HG03342 (cell line): ENCODE data around the gene CYSTM1.

ENCODE experiments used
- ATAC-seq: cut with Tn5 transposase; IDR thresholded peaks from one replicate; pipeline ENCODE4 v1.9.1; 2021; ENCODE audit warnings: mild to moderate bottlenecking, moderate library complexity; ENCODE audit not compliant: unreplicated experiment

CYSTM1 gene

GRCh38 chr5:140174465-140175366 lies at the start of gene CYSTM1:
CYSTM1 (plus strand) TSS chr5:140175188; CDS start chr5:140194466, 19,278 bp downstream.
- ATAC-seq, result peak; percentile 89

- ATAC-seq, result no peak
Measured at GRCh38 chr5:140125637-140126036, 49.4 kb upstream of the CYSTM1 start, which contains the start of gene IGIP. IGIP (plus strand) TSS chr5:140125937; CDS start chr5:140128477, 2,540 bp downstream.

- no peak for ATAC-seq
Measured at GRCh38 chr5:140126315-140127012, 48.5 kb upstream of the CYSTM1 start.

GRCh38 chr5:140128376-140128775 lies 46.6 kb upstream of the CYSTM1 start:
- no peak for ATAC-seq

GRCh38 chr5:140130949-140131733 lies 43.8 kb upstream of the CYSTM1 start:
- ATAC-seq, result peak; percentile 47

- ATAC-seq, result no peak
Measured at GRCh38 chr5:140131967-140132409, 43.0 kb upstream of the CYSTM1 start.

GRCh38 chr5:140133514-140134167 lies 41.3 kb upstream of the CYSTM1 start:
- ATAC-seq, result no peak

GRCh38 chr5:140134277-140134935 lies 40.6 kb upstream of the CYSTM1 start:
- no peak for ATAC-seq

GRCh38 chr5:140135127-140135526 lies 39.9 kb upstream of the CYSTM1 start:
- ATAC-seq, result no peak

GRCh38 chr5:140136624-140137023 lies 38.4 kb upstream of the CYSTM1 start:
- no peak for ATAC-seq

- no peak for ATAC-seq
Measured at GRCh38 chr5:140140435-140140834, 34.6 kb upstream of the CYSTM1 start.

GRCh38 chr5:140141241-140141640 lies 33.7 kb upstream of the CYSTM1 start:
- ATAC-seq, result no peak

GRCh38 chr5:140142246-140142645 lies 32.7 kb upstream of the CYSTM1 start:
- ATAC-seq, result no peak

GRCh38 chr5:140142856-140143255 lies 32.1 kb upstream of the CYSTM1 start:
- ATAC-seq, result no peak

- peak; percentile 13 for ATAC-seq
Measured at GRCh38 chr5:140143521-140144258, 31.3 kb upstream of the CYSTM1 start.

- no peak for ATAC-seq
Measured at GRCh38 chr5:140145256-140145655, 29.7 kb upstream of the CYSTM1 start.

GRCh38 chr5:140145818-140146522 lies 29.0 kb upstream of the CYSTM1 start:
- no peak for ATAC-seq

- ATAC-seq, result no peak
Measured at GRCh38 chr5:140146523-140146842, 28.5 kb upstream of the CYSTM1 start.

GRCh38 chr5:140147460-140147859 lies 27.5 kb upstream of the CYSTM1 start:
- ATAC-seq, result no peak
